NT2/D1 (cell line): ENCODE results near the gene SETD6.

Experiments
- YY1 ChIP-seq: IDR thresholded peaks from 2 replicates; pipeline ENCODE4 v1.6.1; 2011; ENCODE audit not compliant: insufficient read length, insufficient read depth
- ZNF274 ChIP-seq: IDR thresholded peaks from 2 replicates; pipeline ENCODE4 v1.6.1; 2011; ENCODE audit warnings: mild to moderate bottlenecking, low read depth, low read length

DNA sequence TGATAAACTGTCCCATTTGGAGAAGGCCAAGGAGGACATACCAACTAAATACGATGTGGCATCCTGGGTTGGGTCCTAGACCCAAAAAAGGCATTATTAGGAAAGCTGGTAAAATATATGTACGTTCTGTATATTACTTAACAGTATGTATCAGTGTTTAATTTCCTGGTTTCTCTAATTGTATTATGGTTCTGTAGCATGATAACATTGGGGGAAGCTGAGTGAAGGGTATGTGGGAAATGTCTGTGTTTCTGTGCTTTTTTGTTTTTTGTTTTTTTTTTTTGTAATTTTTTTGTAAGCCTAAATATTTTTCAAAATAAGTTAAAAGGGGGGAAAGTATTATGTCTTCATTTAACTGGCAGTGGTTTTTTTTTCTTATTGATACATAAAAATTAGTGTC is 36.9 kb upstream of the SETD6 start:
- TF ChIP-seq YY1, result no peak
- TF ChIP-seq ZNF274, result no peak
